H1 (cell line): Measurements from ENCODE around the gene TNFRSF6B. TPM values are rescaled to one million over a fixed set of nuclear protein-coding genes. Genes with fewer than 3 reads are reported as not detected.

Experiments
- CHD7 ChIP-seq: fragments of 300-600 bp; sonication (generic); IDR thresholded peaks from 2 replicates; pipeline ENCODE4 v1.7.1; 2012; ENCODE audit warnings: low read length, moderate library complexity, mild to moderate bottlenecking, inconsistent platforms; ENCODE audit not compliant: insufficient replicate concordance
- GABPA ChIP-seq: IDR thresholded peaks from 2 replicates; pipeline ENCODE4 v1.6.1; 2011; ENCODE audit warnings: mild to moderate bottlenecking, low read length, moderate library complexity, borderline replicate concordance; ENCODE audit not compliant: insufficient read depth
- JUN ChIP-seq: IDR thresholded peaks from 2 replicates; pipeline ENCODE4 v1.6.1; 2011; ENCODE audit warnings: low read depth, mild to moderate bottlenecking, improper control_type of control experiment, low read length
- KDM1A ChIP-seq: fragments of 200-600, 300-600 bp; sonication (generic); IDR thresholded peaks from 2 replicates; pipeline ENCODE4 v1.7.1; 2016; ENCODE audit warnings: mild to moderate bottlenecking, low read length, borderline replicate concordance
- MAFK ChIP-seq: IDR thresholded peaks from 2 replicates; pipeline ENCODE4 v1.6.1; 2012; ENCODE audit warnings: low read depth, mild to moderate bottlenecking, improper control_type of control experiment, low read length
- POLR2A ChIP-seq, 2 experiments: IDR thresholded peaks; 1 replicate in 1 of 2; 2 replicates in 1 of 2; pipeline ENCODE4 v1.6.1; 2011; ENCODE audit warnings: low read depth in 2 of 2, low read length in 2 of 2, mild to moderate bottlenecking in 2 of 2; ENCODE audit errors: control extremely low read depth in 1 of 2
- RBBP5 ChIP-seq: IDR thresholded peaks from 2 replicates; pipeline ENCODE4 v1.7.1; 2012; ENCODE audit warnings: low read depth, mild to moderate bottlenecking, inconsistent platforms, low read length, moderate library complexity, borderline replicate concordance
- polyA plus RNA-seq, 7 experiments: library from polyadenylated mRNA; depleted of rRNA in 3 of 7; stranded (reverse) in 5 of 7; unstranded in 2 of 7; fragments of >200 nt in 5 of 7; fragments of 200-250 nt in 2 of 7; gene quantifications; 1 replicate in 5 of 7; 2 replicates in 1 of 7; 4 replicates in 1 of 7; pipeline versions ENCODE4 v1.2.1 to v1.2.3, GENCODE V29; 2011 to 2013; ENCODE audit warnings: missing spikeins in 2 of 7, mixed read lengths in 2 of 7
- total RNA-seq: library from RNA; stranded (reverse); fragmentation: NEBNext Ultra II Directional; extraction: Animal tissue kit (Norgen Biotek cat#: 25700); gene quantifications from 2 replicates; pipeline ENCODE4 v1.2.1, GENCODE V29; 2021

The TNFRSF6B gene
- total and polyA plus RNA-seq, 2 of the 8 experiments (the other 6 are each of a cell fraction or from before 2014, with no cell fraction given): 3.1 TPM; not detected in 1

GRCh38 chr20:63702751-63703470, 6.5 kb downstream of the TNFRSF6B start (continued):
- TF ChIP-seq CHD7 (no peak), POLR2A (IDR thresholded peaks at IDR 0.05; ENCODE audit: control extremely low read depth in 1 of 2, low read depth in 2 of 2, low read length in 2 of 2) (no peak), JUN (no peak), KDM1A (no peak), MAFK (no peak), RBBP5 (no peak), GABPA (no peak)
